Hepatocyte (in vitro differentiated cells): ENCODE data around the gene ADAMTSL3. TPM values are rescaled to one million over a fixed set of nuclear protein-coding genes. Genes with fewer than 3 reads are reported as not detected.

Source experiments
- DNase-seq: peaks from one replicate; pipeline ENCODE4 v3.0.0-alpha.2; 2016; ENCODE audit warnings: low spot score
- H2AFZ ChIP-seq: fragments of 200-600 bp; sonication (generic); 2 replicates; pipeline ENCODE4 v1.6.0; 2016; ENCODE audit warnings: antibody characterized with exemption, mild to moderate bottlenecking
- H3K27ac ChIP-seq: fragments of 200-600 bp; sonication (generic); 2 replicates; pipeline ENCODE4 v1.5.1; 2016; ENCODE audit warnings: mild to moderate bottlenecking
- H3K27me3 ChIP-seq: fragments of 200-600 bp; sonication (generic); 2 replicates; pipeline ENCODE4 v1.6.1; 2016
- H3K36me3 ChIP-seq: fragments of 200-600 bp; sonication (generic); replicated peaks from 2 replicates; pipeline ENCODE4 v1.5.1; 2016; ENCODE audit warnings: low read depth; ENCODE audit not compliant: insufficient read depth
- H3K4me1 ChIP-seq: fragments of 200-600 bp; sonication (generic); 2 replicates; pipeline ENCODE4 v1.5.1; 2016; ENCODE audit warnings: mild to moderate bottlenecking, moderate library complexity; ENCODE audit not compliant: insufficient read depth
- H3K4me2 ChIP-seq: fragments of 200-600 bp; sonication (generic); 2 replicates; pipeline ENCODE4 v1.6.0; 2016
- H3K4me3 ChIP-seq: fragments of 200-600 bp; sonication (generic); 2 replicates; pipeline ENCODE4 v1.5.1; 2016; ENCODE audit warnings: mild to moderate bottlenecking
- H3K79me2 ChIP-seq: fragments of 200-600 bp; sonication (generic); 2 replicates; pipeline ENCODE4 v1.6.0; 2017; ENCODE audit warnings: mild to moderate bottlenecking
- H3K9me2 ChIP-seq: fragments of 200-600 bp; sonication (generic); replicated peaks from 2 replicates; pipeline ENCODE4 v1.6.0; 2017; ENCODE audit warnings: mild to moderate bottlenecking; ENCODE audit not compliant: insufficient read depth
- H3K9me3 ChIP-seq: fragments of 200-600 bp; sonication (generic); 2 replicates; pipeline ENCODE4 v1.5.1; 2016; ENCODE audit warnings: low read depth, mild to moderate bottlenecking
- H4K20me1 ChIP-seq: fragments of 200-600 bp; sonication (generic); 2 replicates; pipeline ENCODE4 v1.6.0; 2016; ENCODE audit warnings: mild to moderate bottlenecking; ENCODE audit not compliant: insufficient read depth, poor library complexity, severe bottlenecking
- EZH2 ChIP-seq: fragments of 200-600 bp; sonication (generic); IDR thresholded peaks from 2 replicates; pipeline ENCODE4 v1.6.1; 2016; ENCODE audit warnings: antibody characterized with exemption, mild to moderate bottlenecking, borderline replicate concordance
- EZH2phosphoT487 ChIP-seq: fragments of 200-600 bp; sonication (generic); IDR thresholded peaks from one replicate; pipeline ENCODE4 v1.6.1; 2018; ENCODE audit warnings: antibody characterized with exemption, mild to moderate bottlenecking, low read depth, moderate library complexity; ENCODE audit not compliant: unreplicated experiment, severe bottlenecking
- WGBS: methylation state at CpG from one replicate; pipeline ENCODE4 v1.1.6; 2016; ENCODE audit warnings: low lambda C conversion rate; ENCODE audit errors: missing lambda C conversion rate; 5-methylcytosine and 5-hydroxymethylcytosine counted together
- polyA plus RNA-seq: library from polyadenylated mRNA; unstranded; fragments of >200 nt; fragmentation: Nextera tagmentation; extraction: Ambion mirVana; gene quantifications from 2 replicates; pipeline ENCODE4 v1.2.1, GENCODE V29; 2016
- total RNA-seq: library from RNA; depleted of rRNA; stranded (reverse); fragments of >200 nt; gene quantifications from 2 replicates; pipeline ENCODE4 v1.2.3, GENCODE V29; 2014
- TF ChIP-seq, protein P1 (sequence below): fragments of 200-600 bp; sonication (generic); IDR thresholded peaks from 2 replicates; pipeline ENCODE4 v1.5.1; 2016; ENCODE audit warnings: antibody characterized with exemption, mild to moderate bottlenecking; ENCODE audit not compliant: poor library complexity

The ADAMTSL3 gene
- total and polyA plus RNA-seq, 2 experiments from 2014 or later = 5.0 to 5.2 TPM

DNA sequence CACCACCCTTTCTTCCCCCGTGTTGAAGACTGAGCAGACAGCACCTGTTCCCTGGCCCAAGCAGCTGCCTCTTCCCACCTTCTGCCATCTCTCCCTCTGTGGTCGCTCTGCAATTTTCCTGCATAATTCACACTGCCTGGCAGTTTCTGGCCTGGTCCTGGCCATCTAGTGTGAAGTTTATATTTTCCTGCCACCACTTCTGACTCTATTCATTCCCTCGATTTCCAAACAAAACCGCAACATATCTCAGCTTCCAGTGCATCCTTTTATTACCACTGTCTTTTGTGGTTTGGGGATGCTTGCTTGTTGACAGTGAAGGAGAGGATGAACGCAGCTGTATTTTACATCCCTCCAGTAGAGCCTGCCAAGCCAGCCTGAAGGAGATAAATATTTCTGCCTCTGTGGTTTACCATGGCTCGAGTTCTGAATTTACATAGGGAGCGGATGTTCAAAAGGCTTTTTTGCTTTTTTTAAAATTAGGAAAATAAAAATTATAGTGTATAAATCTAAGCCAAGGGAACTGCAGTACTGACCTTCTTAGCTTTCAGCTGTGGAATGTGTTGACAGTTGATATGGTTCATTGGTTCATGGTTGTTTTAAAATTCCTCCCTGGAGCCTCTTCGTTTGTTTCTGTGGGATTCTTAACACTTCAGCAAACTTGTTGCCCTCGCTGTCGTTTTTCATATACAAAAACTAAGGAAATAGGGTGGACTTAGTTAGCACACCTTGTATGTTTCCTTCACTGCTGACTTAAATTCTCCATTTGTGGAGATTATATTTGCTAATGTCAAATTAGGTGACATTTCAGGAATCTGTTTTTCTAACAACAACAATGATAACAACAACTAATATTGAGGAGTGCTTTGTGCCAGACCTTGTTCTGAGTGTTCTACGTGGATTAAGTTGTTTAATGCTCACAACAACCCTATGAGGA lies 250.5 kb downstream of the ADAMTSL3 start:
- TF ChIP-seq EZH2phosphoT487 (no peak), EZH2 (no peak)
- TF ChIP-seq, protein P1, sequence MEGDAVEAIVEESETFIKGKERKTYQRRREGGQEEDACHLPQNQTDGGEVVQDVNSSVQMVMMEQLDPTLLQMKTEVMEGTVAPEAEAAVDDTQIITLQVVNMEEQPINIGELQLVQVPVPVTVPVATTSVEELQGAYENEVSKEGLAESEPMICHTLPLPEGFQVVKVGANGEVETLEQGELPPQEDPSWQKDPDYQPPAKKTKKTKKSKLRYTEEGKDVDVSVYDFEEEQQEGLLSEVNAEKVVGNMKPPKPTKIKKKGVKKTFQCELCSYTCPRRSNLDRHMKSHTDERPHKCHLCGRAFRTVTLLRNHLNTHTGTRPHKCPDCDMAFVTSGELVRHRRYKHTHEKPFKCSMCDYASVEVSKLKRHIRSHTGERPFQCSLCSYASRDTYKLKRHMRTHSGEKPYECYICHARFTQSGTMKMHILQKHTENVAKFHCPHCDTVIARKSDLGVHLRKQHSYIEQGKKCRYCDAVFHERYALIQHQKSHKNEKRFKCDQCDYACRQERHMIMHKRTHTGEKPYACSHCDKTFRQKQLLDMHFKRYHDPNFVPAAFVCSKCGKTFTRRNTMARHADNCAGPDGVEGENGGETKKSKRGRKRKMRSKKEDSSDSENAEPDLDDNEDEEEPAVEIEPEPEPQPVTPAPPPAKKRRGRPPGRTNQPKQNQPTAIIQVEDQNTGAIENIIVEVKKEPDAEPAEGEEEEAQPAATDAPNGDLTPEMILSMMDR = no peak
- H3K4me2 ChIP-seq = no peak overlapping the region
- H3K27me3 ChIP-seq = peaks cover 3% of the 10 kb centered on the region
- WGBS = 59% methylated on average over 11 of the region's 11 CpGs
- H3K79me2 ChIP-seq = no peaks in the 10 kb centered on the region
- H4K20me1 ChIP-seq = no peaks in the 10 kb centered on the region
- H3K4me1 ChIP-seq = no peaks in the 10 kb centered on the region
- peak; percentile 16 for DNase-seq
- no peak overlapping the region for H2AFZ ChIP-seq
- H3K27ac ChIP-seq = peak overlapping the region; percentile 15
- H3K9me3 ChIP-seq = no peaks in the 10 kb centered on the region
- no peaks in the 10 kb centered on the region for H3K9me2 ChIP-seq
- H3K4me3 ChIP-seq = no peak overlapping the region
- no peaks in the 10 kb centered on the region for H3K36me3 ChIP-seq

GRCh38 chr15:83905556-83906273 lies 251.8 kb downstream of the ADAMTSL3 start:
- DNase-seq = no peak
- Histone ChIP-seq H3K27me3 (peaks cover 3% of the 10 kb centered on the region), H3K9me2 (no peaks in the 10 kb centered on the region), H3K36me3 (no peaks in the 10 kb centered on the region), H4K20me1 (no peaks in the 10 kb centered on the region), H2AFZ (no peak overlapping the region), H3K4me1 (no peaks in the 10 kb centered on the region), H3K4me2 (no peak overlapping the region), H3K27ac (no peak overlapping the region), H3K4me3 (no peak overlapping the region), H3K9me3 (no peaks in the 10 kb centered on the region), H3K79me2 (no peaks in the 10 kb centered on the region)
- 92% methylated on average over 5 of the region's 5 CpGs for WGBS
- TF ChIP-seq EZH2phosphoT487 (no peak), EZH2 (no peak)
- TF ChIP-seq, protein P1 = no peak

DNA sequence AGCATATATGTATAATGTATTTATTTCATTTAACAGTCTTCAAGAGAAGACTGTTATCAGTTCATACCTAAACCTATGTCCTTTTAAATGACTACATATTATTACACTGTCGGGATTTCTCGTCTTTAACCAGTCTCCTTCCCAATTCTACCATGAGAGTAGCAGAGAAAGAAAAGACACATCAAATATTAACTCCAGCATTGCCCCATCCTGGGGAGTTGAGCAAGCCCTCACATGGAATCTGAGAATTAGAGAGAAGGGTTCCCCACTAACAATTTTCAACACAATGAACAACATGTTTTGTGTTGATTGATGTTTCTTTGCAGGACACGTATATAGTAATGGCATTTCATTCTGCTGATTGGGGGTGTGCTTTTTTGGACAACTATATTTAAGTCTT lies 257.4 kb downstream of the ADAMTSL3 start:
- no peaks in the 10 kb centered on the region for H3K9me3 ChIP-seq
- TF ChIP-seq, protein P1 = no peak
- TF ChIP-seq EZH2 (no peak), EZH2phosphoT487 (no peak)
- no peak overlapping the region for H2AFZ ChIP-seq
- no peaks in the 10 kb centered on the region for H4K20me1 ChIP-seq
- no peak overlapping the region for H3K4me3 ChIP-seq
- no peaks in the 10 kb centered on the region for H3K27me3 ChIP-seq
- no peak overlapping the region for H3K27ac ChIP-seq
- no peaks in the 10 kb centered on the region for H3K4me1 ChIP-seq
- H3K9me2 ChIP-seq = no peaks in the 10 kb centered on the region
- H3K36me3 ChIP-seq = no peaks in the 10 kb centered on the region
- DNase-seq = no peak
- no peak overlapping the region for H3K4me2 ChIP-seq
- 71% methylated on average over 3 of the region's 3 CpGs for WGBS
- no peaks in the 10 kb centered on the region for H3K79me2 ChIP-seq
